Measurements from ENCODE around the gene PARP4.
"Not testable (repeated sequence)": the region's sequence is repeated elsewhere in the genome, so short reads cannot be mapped to it uniquely, and the experiment has no call there.

The PARP4 gene

GRCh38 chr13:24512197-24512907 is at the start of gene PARP4:
Gene PARP4 (minus strand): TSS chr13:24512778. CDS start chr13:24503776, 9,002 bp downstream.
- peak; percentile 61 for DNase-seq

- DNase-seq: not testable (repeated sequence)
Measured at GRCh38 chr13:24560579-24561187, 48.1 kb upstream of the PARP4 start.

- not testable (repeated sequence) for DNase-seq
Measured at GRCh38 chr13:24559431-24560218, 47.0 kb upstream of the PARP4 start.

GRCh38 chr13:24557081-24557480 is 44.5 kb upstream of the PARP4 start:
- DNase-seq: no peak

GRCh38 chr13:24553892-24554291 is 41.3 kb upstream of the PARP4 start:
- DNase-seq: not testable (repeated sequence)

GRCh38 chr13:24541476-24542352 is 29.1 kb upstream of the PARP4 start:
- not testable (repeated sequence) for DNase-seq

GRCh38 chr13:24541127-24541475 is 28.5 kb upstream of the PARP4 start:
- DNase-seq: no peak

GRCh38 chr13:24540236-24541126 is 27.9 kb upstream of the PARP4 start:
- no peak for DNase-seq

- no peak for DNase-seq
Measured at GRCh38 chr13:24539500-24540165, 27.1 kb upstream of the PARP4 start.

- no peak for DNase-seq
Measured at GRCh38 chr13:24529478-24529877, 16.9 kb upstream of the PARP4 start.

GRCh38 chr13:24528816-24529398 is 16.3 kb upstream of the PARP4 start:
- DNase-seq: no peak

GRCh38 chr13:24527266-24527775 is 14.7 kb upstream of the PARP4 start:
- DNase-seq: no peak

- DNase-seq: no peak
Measured at GRCh38 chr13:24520733-24521132, 8.2 kb upstream of the PARP4 start.

- no peak for DNase-seq
Measured at GRCh38 chr13:24516919-24517318, 4.3 kb upstream of the PARP4 start.

GRCh38 chr13:24512908-24513213 is 283 bp upstream of the PARP4 start:
- DNase-seq: no peak

GRCh38 chr13:24511816-24512196 is 772 bp downstream of the PARP4 start:
- DNase-seq: no peak

- peak; percentile 73 for DNase-seq
Measured at GRCh38 chr13:24511019-24511815, 1.4 kb downstream of the PARP4 start.

GRCh38 chr13:24506698-24507335 is 5.8 kb downstream of the PARP4 start:
- no peak for DNase-seq

- not testable (repeated sequence) for DNase-seq
Measured at GRCh38 chr13:24506283-24506682, 6.3 kb downstream of the PARP4 start.

Measured in stimulated activated CD4-positive, alpha-beta T cell treated with anti-CD3 and anti-CD28 coated beads, Interleukin-4, amount 100 ng/mL, for 24 hours (primary cell).